Measurements from ENCODE around the gene IRF4. TPM values are rescaled to one million over a fixed set of nuclear protein-coding genes. Genes with fewer than 3 reads are reported as not detected.

IRF4 gene
- polyA plus RNA-seq, 1 of the 3 experiments (the other 2 are of a cell fraction), result not detected

GRCh38 chr6:363291-363690, 28.3 kb upstream of the IRF4 start:
- H3K27me3 ChIP-seq (ENCODE audit: insufficient read depth), result peaks cover 91% of the 10 kb centered on the region
- H3K9me3 ChIP-seq, result no peaks in the 10 kb centered on the region
- CTCF ChIA-PET, result no interaction called here

GRCh38 chr6:363909-364308, 27.6 kb upstream of the IRF4 start:
- no peaks in the 10 kb centered on the region for H4K20me1 ChIP-seq (ENCODE audit: insufficient read depth)
- no peak overlapping the region for H3K9ac ChIP-seq
- no peak overlapping the region for H3K4me2 ChIP-seq
- H3K9me3 ChIP-seq, result no peaks in the 10 kb centered on the region
- H3K36me3 ChIP-seq (replicated peaks in 1 of 2; ENCODE audit: control insufficient read depth in 1 of 2, insufficient read depth in 2 of 2, low read length in 1 of 2), result no peaks in the 10 kb centered on the region
- H3F3A ChIP-seq (replicated peaks; ENCODE audit: insufficient read depth), result no peaks in the 10 kb centered on the region
- H3K27me3 ChIP-seq (ENCODE audit: insufficient read depth), result peaks cover 97% of the 10 kb centered on the region
- H2AFZ ChIP-seq (ENCODE audit: low read depth), result no peak overlapping the region
- ChIA-PET CTCF (no interaction called here), POLR2A (no interaction called here)
- TF ChIP-seq MXI1 (IDR thresholded peaks at IDR 0.05; ENCODE audit: low read depth, low read length) (no peak), FOXJ3 (CRISPR knock-in tag; IDR thresholded peaks at IDR 0.05) (no peak), CHD2 (IDR thresholded peaks at IDR 0.05; ENCODE audit: low read length, partially characterized antibody) (no peak), GATA2 (CRISPR knock-in tag; IDR thresholded peaks at IDR 0.05) (no peak), TEAD4 (IDR thresholded peaks at IDR 0.05; ENCODE audit: borderline replicate concordance, insufficient read depth) (no peak)
- H3K27ac ChIP-seq (ENCODE audit: low read depth in 2 of 2, low read length in 1 of 2), result no peak overlapping the region
- no peak for DNase-seq
- no peak overlapping the region for H3K4me3 ChIP-seq (ENCODE audit: low read depth in 2 of 2, low read length in 1 of 2)
- no peaks in the 10 kb centered on the region for H3K79me2 ChIP-seq (ENCODE audit: insufficient read depth)
- no peaks in the 10 kb centered on the region for H3K9me2 ChIP-seq
- 31% methylated on average over 13 of the region's 13 CpGs for WGBS (ENCODE audit: low lambda C conversion rate)
- no peaks in the 10 kb centered on the region for H3K4me1 ChIP-seq (ENCODE audit: control insufficient read depth in 1 of 2, insufficient read depth in 2 of 2, low read depth in 1 of 2, low read length in 1 of 2)

More at GRCh38 chr6:363291-363690, 28.3 kb upstream of the IRF4 start:
- no peak for DNase-seq
- Histone ChIP-seq H3K4me3 (ENCODE audit: low read depth in 2 of 2, low read length in 1 of 2) (no peak overlapping the region), H3K9me2 (no peaks in the 10 kb centered on the region), H3K36me3 (replicated peaks in 1 of 2; ENCODE audit: control insufficient read depth in 1 of 2, insufficient read depth in 2 of 2, low read length in 1 of 2) (no peaks in the 10 kb centered on the region), H3K4me2 (no peak overlapping the region), H3K9ac (no peak overlapping the region), H3F3A (replicated peaks; ENCODE audit: insufficient read depth) (no peaks in the 10 kb centered on the region), H3K4me1 (ENCODE audit: control insufficient read depth in 1 of 2, insufficient read depth in 2 of 2, low read depth in 1 of 2, low read length in 1 of 2) (no peaks in the 10 kb centered on the region), H3K79me2 (ENCODE audit: insufficient read depth) (no peaks in the 10 kb centered on the region), H4K20me1 (ENCODE audit: insufficient read depth) (no peaks in the 10 kb centered on the region), H3K27ac (ENCODE audit: low read depth in 2 of 2, low read length in 1 of 2) (no peak overlapping the region), H2AFZ (ENCODE audit: low read depth) (no peak overlapping the region)
- TF ChIP-seq IRF3 (IDR thresholded peaks at IDR 0.05; ENCODE audit: low read depth, low read length) (no peak), NRF1 (IDR thresholded peaks at IDR 0.05; ENCODE audit: low read depth, low read length) (no peak), REST (IDR thresholded peaks at IDR 0.05; ENCODE audit: low read depth, low read length) (no peak), MAX (IDR thresholded peaks at IDR 0.05; ENCODE audit: low read depth) (no peak)
- POLR2A ChIA-PET, result no interaction called here
- WGBS (ENCODE audit: low lambda C conversion rate), result 31% methylated on average over 12 of the region's 12 CpGs

Measured in SK-N-SH (cell line).